Panc1 (cell line): Measurements from ENCODE around the gene DCD. TPM values are rescaled to one million over a fixed set of nuclear protein-coding genes. Genes with fewer than 3 reads are reported as not detected.
A peak's percentile ranks its signal among the peaks of the same experiment; 100 is the strongest.

ENCODE experiments used
- ATAC-seq: fragments of 200-7000 bp; cut with Tn5 transposase; 2 replicates; pipeline ENCODE4 v1.9.1; 2020; ENCODE audit warnings: mild to moderate bottlenecking, moderate library complexity
- BruUV-seq: library from RNA; stranded (reverse); fragments of 400-500 nt; replicated peaks from 2 replicates; lab custom pipeline; 2021; lab: Mats Ljungman, UMichigan
- CTCF ChIA-PET: fragments of 300-600 bp; sonication (Branson Sonifier 250); formaldehyde crosslinking; loops from one replicate; lab custom pipeline; 2022; ENCODE audit warnings: antibody characterized with exemption; lab: Charles Lee
- POLR2A ChIA-PET: fragments of 300-600 bp; sonication (Branson Sonifier 250); formaldehyde crosslinking; loops from one replicate; lab custom pipeline; 2022; ENCODE audit warnings: antibody characterized with exemption; lab: Charles Lee
- DNase-seq: peaks from one replicate; pipeline ENCODE4 v3.0.0-alpha.2; 2010; ENCODE audit warnings: low read depth, low spot score
- H3K27ac ChIP-seq: 2 replicates; pipeline ENCODE4 v1.5.1; 2011; ENCODE audit warnings: mild to moderate bottlenecking, low read length, inconsistent platforms
- H3K27me3 ChIP-seq: fragments of 200-500 bp; sonication (Bioruptor generic); 2 replicates; pipeline ENCODE4 v1.6.0; 2014; ENCODE audit warnings: low read length, inconsistent platforms; ENCODE audit not compliant: control insufficient read depth, insufficient read depth
- H3K36me3 ChIP-seq: fragments of 200-500 bp; sonication (Bioruptor generic); 2 replicates; pipeline ENCODE4 v1.5.1; 2014; ENCODE audit warnings: inconsistent platforms, mild to moderate bottlenecking, low read length, moderate library complexity; ENCODE audit not compliant: control insufficient read depth, insufficient read depth
- H3K4me1 ChIP-seq: 2 replicates; pipeline ENCODE4 v1.5.1; 2011; ENCODE audit warnings: inconsistent platforms, mild to moderate bottlenecking, low read length, moderate library complexity; ENCODE audit not compliant: control insufficient read depth, insufficient read depth
- H3K4me3 ChIP-seq, 2 experiments: 2 replicates each; pipeline ENCODE4 v1.5.1; 2011 to 2012; ENCODE audit warnings: low read depth in 2 of 2, low read length in 2 of 2, mild to moderate bottlenecking in 2 of 2, inconsistent platforms in 1 of 2, moderate library complexity in 1 of 2
- H3K9me3 ChIP-seq: fragments of 200-500 bp; sonication (Bioruptor generic); 2 replicates; pipeline ENCODE4 v1.5.1; 2014; ENCODE audit warnings: low read depth, mild to moderate bottlenecking, inconsistent platforms, low read length, moderate library complexity; ENCODE audit not compliant: control insufficient read depth, insufficient read depth
- POLR2AphosphoS5 ChIP-seq: IDR thresholded peaks from 2 replicates; pipeline ENCODE4 v1.6.1; 2012; ENCODE audit warnings: mild to moderate bottlenecking, low read depth, low read length, moderate library complexity
- SIN3A ChIP-seq: IDR thresholded peaks from 2 replicates; pipeline ENCODE4 v1.6.1; 2012; ENCODE audit warnings: low read depth, mild to moderate bottlenecking, low read length, moderate library complexity, borderline replicate concordance; ENCODE audit not compliant: insufficient read depth
- TCF7L2 ChIP-seq: IDR thresholded peaks from 2 replicates; pipeline ENCODE4 v1.6.1; 2011; ENCODE audit warnings: mild to moderate bottlenecking, low read depth, low read length, inconsistent platforms
- in situ Hi-C: cut with HindIII; loops from 2 replicates; pipeline ENCODE4 v1.10.0; 2016; ENCODE audit warnings: low sequenced_read_pairs, low pct_unique_long_range_greater_than_20kb
- intact Hi-C: fragments of 100-400 bp; cut with micrococcal nuclease; formaldehyde crosslinking; loops from one replicate; pipeline ENCODE4 v1.10.0; 2022; ENCODE audit not compliant: unreplicated experiment
- total RNA-seq: library from RNA; stranded (reverse); gene quantifications from one replicate; pipeline ENCODE4 v1.2.1, GENCODE V29; 2021; ENCODE audit not compliant: unreplicated experiment
- TF ChIP-seq, protein P1 (sequence below): fragments of 450-650 bp; IDR thresholded peaks from 2 replicates; pipeline ENCODE4 v1.5.1; 2017; ENCODE audit warnings: mild to moderate bottlenecking
- TF ChIP-seq, protein P2 (sequence below), 2 experiments: IDR thresholded peaks; 2 replicates each; pipeline ENCODE4 v1.6.1; 2011 to 2012; ENCODE audit warnings: low read depth in 2 of 2, control low read depth in 1 of 2, low read length in 1 of 2, mild to moderate bottlenecking in 1 of 2, moderate library complexity in 1 of 2; ENCODE audit not compliant: insufficient read depth in 1 of 2

DCD gene
- total RNA-seq, 1 experiment from 2014 or later: not detected

- DNase-seq (peak; percentile 52), ATAC-seq (peak; percentile 94)
- Histone ChIP-seq H3K4me1 (no peaks in the 10 kb centered on the region), H3K9me3 (no peaks in the 10 kb centered on the region), H3K27me3 (peaks cover 13% of the 10 kb centered on the region; the same call in 1 of the 2 replicates), H3K4me3 (no peak overlapping the region), H3K27ac (no peak overlapping the region), H3K36me3 (no peaks in the 10 kb centered on the region)
- intact Hi-C loops: no loop called here
- ChIA-PET CTCF (interaction anchor here (0.6 kb wide), 1 partner anchor 30 kb away, joined by 3 read pairs; no protein-coding TSS in a partner anchor), POLR2A (no interaction called here)
- TF ChIP-seq SIN3A (no peak), POLR2AphosphoS5 (no peak)
- TF ChIP-seq, protein P1, sequence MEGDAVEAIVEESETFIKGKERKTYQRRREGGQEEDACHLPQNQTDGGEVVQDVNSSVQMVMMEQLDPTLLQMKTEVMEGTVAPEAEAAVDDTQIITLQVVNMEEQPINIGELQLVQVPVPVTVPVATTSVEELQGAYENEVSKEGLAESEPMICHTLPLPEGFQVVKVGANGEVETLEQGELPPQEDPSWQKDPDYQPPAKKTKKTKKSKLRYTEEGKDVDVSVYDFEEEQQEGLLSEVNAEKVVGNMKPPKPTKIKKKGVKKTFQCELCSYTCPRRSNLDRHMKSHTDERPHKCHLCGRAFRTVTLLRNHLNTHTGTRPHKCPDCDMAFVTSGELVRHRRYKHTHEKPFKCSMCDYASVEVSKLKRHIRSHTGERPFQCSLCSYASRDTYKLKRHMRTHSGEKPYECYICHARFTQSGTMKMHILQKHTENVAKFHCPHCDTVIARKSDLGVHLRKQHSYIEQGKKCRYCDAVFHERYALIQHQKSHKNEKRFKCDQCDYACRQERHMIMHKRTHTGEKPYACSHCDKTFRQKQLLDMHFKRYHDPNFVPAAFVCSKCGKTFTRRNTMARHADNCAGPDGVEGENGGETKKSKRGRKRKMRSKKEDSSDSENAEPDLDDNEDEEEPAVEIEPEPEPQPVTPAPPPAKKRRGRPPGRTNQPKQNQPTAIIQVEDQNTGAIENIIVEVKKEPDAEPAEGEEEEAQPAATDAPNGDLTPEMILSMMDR: peak; percentile 94
- TF ChIP-seq, protein P2, sequence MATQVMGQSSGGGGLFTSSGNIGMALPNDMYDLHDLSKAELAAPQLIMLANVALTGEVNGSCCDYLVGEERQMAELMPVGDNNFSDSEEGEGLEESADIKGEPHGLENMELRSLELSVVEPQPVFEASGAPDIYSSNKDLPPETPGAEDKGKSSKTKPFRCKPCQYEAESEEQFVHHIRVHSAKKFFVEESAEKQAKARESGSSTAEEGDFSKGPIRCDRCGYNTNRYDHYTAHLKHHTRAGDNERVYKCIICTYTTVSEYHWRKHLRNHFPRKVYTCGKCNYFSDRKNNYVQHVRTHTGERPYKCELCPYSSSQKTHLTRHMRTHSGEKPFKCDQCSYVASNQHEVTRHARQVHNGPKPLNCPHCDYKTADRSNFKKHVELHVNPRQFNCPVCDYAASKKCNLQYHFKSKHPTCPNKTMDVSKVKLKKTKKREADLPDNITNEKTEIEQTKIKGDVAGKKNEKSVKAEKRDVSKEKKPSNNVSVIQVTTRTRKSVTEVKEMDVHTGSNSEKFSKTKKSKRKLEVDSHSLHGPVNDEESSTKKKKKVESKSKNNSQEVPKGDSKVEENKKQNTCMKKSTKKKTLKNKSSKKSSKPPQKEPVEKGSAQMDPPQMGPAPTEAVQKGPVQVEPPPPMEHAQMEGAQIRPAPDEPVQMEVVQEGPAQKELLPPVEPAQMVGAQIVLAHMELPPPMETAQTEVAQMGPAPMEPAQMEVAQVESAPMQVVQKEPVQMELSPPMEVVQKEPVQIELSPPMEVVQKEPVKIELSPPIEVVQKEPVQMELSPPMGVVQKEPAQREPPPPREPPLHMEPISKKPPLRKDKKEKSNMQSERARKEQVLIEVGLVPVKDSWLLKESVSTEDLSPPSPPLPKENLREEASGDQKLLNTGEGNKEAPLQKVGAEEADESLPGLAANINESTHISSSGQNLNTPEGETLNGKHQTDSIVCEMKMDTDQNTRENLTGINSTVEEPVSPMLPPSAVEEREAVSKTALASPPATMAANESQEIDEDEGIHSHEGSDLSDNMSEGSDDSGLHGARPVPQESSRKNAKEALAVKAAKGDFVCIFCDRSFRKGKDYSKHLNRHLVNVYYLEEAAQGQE (IDR thresholded peaks at IDR 0.05; ENCODE audit: insufficient read depth in 1 of 2, low read depth in 2 of 2, low read length in 1 of 2): no peak
- in situ Hi-C loops: no loop called here
- BruUV-seq: no TSS peak
Observed at GRCh38 chr12:54603173-54603814, 44.9 kb downstream of the DCD start.

GRCh38 chr12:54602661-54603060 is 45.5 kb downstream of the DCD start:
- in situ Hi-C loops: no loop called here
- H3K36me3 ChIP-seq: no peaks in the 10 kb centered on the region
- DNase-seq: no peak
- TF ChIP-seq SIN3A (no peak), TCF7L2 (no peak), POLR2AphosphoS5 (no peak)
- TF ChIP-seq, protein P2 (IDR thresholded peaks at IDR 0.05; ENCODE audit: insufficient read depth in 1 of 2, low read depth in 2 of 2, low read length in 1 of 2): no peak
- TF ChIP-seq, protein P1: no peak
- H3K9me3 ChIP-seq: no peaks in the 10 kb centered on the region
- H3K4me3 ChIP-seq: no peak overlapping the region
- H3K4me1 ChIP-seq: no peaks in the 10 kb centered on the region
- no peak overlapping the region for H3K27ac ChIP-seq
- BruUV-seq: no TSS peak
- intact Hi-C loops: no loop called here
- ChIA-PET POLR2A (no interaction called here), CTCF (no interaction called here)
- ATAC-seq: no peak
- peaks cover 13% of the 10 kb centered on the region; the same call in 1 of the 2 replicates for H3K27me3 ChIP-seq
